Measurements from ENCODE around the gene NRDE2.

DNA sequence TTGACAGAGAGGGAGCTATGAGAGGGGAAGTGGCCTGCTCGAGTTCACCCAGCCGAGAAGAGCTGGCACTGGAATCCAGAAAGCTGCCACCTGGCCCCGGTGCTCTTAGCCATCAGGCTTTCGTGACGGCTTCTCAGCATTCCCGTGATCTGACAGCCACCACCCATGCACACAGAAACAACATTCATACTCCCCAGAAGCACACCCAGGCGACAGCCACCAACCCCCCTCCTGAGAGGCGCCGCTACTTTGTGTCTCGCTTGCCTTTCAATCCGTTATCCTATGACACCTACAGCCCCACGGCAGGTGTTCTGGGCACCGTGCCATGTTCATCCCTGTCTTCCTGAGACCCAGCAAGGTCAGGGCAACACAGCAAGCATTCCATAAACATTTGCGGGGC lies 44.0 kb downstream of the NRDE2 start:
- TF ChIP-seq, protein P1, sequence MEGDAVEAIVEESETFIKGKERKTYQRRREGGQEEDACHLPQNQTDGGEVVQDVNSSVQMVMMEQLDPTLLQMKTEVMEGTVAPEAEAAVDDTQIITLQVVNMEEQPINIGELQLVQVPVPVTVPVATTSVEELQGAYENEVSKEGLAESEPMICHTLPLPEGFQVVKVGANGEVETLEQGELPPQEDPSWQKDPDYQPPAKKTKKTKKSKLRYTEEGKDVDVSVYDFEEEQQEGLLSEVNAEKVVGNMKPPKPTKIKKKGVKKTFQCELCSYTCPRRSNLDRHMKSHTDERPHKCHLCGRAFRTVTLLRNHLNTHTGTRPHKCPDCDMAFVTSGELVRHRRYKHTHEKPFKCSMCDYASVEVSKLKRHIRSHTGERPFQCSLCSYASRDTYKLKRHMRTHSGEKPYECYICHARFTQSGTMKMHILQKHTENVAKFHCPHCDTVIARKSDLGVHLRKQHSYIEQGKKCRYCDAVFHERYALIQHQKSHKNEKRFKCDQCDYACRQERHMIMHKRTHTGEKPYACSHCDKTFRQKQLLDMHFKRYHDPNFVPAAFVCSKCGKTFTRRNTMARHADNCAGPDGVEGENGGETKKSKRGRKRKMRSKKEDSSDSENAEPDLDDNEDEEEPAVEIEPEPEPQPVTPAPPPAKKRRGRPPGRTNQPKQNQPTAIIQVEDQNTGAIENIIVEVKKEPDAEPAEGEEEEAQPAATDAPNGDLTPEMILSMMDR (IDR thresholded peaks at IDR 0.05; ENCODE audit: poor library complexity): no peak
- no peak for TF ChIP-seq EZH2 (IDR thresholded peaks at IDR 0.05; ENCODE audit: borderline replicate concordance)
- no peak for TF ChIP-seq EZH2phosphoT487 (IDR thresholded peaks at IDR 0.05; ENCODE audit: low read depth, severe bottlenecking, unreplicated experiment)

Data from hepatocyte (in vitro differentiated cells).